Activated T-helper 1 cell treated with anti-CD3 and anti-CD28 coated beads, Interleukin-12 subunit alpha, Interleukin-12 subunit beta, Interleukin-2, Interleukin-4 antibody, amounts not matched to agents 30 ng/mL and 10 ng/mL and 1 ng/mL, durations not matched to agents 14 hours and 24 hours and 36 hours (primary cell): ENCODE measurements around the gene AIF1. TPM values are rescaled to one million over a fixed set of nuclear protein-coding genes. Genes with fewer than 3 reads are reported as not detected.

Experiments
- total RNA-seq: library from RNA; stranded (reverse); gene quantifications from 2 replicates; pipeline ENCODE4 v1.2.3, GENCODE V29; 2022

AIF1 gene
- total RNA-seq, 1 donor from 2014 or later: 55.5 TPM

Other genes starting within 250 kb of the AIF1 start
- gene MICA, start 211.6 kb upstream of the AIF1 start, total RNA-seq: 11.5 and 12.4 TPM in 2 replicates
- gene MICB, start 117.1 kb upstream of the AIF1 start, total RNA-seq: 36.1 and 37.5 TPM in 2 replicates
- not detected in 2 replicates for gene MCCD1, start 86.3 kb upstream of the AIF1 start, total RNA-seq
- 628 and 637 TPM in 2 replicates for gene DDX39B, start 73.2 kb upstream of the AIF1 start, total RNA-seq
- 1.2 and 1.4 TPM in 2 replicates for gene ATP6V1G2, start 68.6 kb upstream of the AIF1 start, total RNA-seq
- 18.2 and 18.9 TPM in 2 replicates for gene NFKBIL1, start 67.6 kb upstream of the AIF1 start, total RNA-seq
- 1,021 and 1,078 TPM in 2 replicates for gene LTA, start 42.9 kb upstream of the AIF1 start, total RNA-seq
- 427 and 430 TPM in 2 replicates for gene TNF, start 39.7 kb upstream of the AIF1 start, total RNA-seq
- gene LTB, start 32.8 kb upstream of the AIF1 start, total RNA-seq: 270 and 277 TPM in 2 replicates
- gene LST1, start 29.0 kb upstream of the AIF1 start, total RNA-seq: 63.0 and 66.6 TPM in 2 replicates
- gene NCR3, start 22.2 kb upstream of the AIF1 start, total RNA-seq: 19.1 and 20.3 TPM in 2 replicates
- 281 and 283 TPM in 2 replicates for gene PRRC2A, start 5.5 kb downstream of the AIF1 start, total RNA-seq
- gene BAG6, start 37.4 kb downstream of the AIF1 start, total RNA-seq: 319 and 323 TPM in 2 replicates
- gene APOM, start 40.7 kb downstream of the AIF1 start, total RNA-seq: 1.8 and 3.7 TPM in 2 replicates
- 18.1 and 19.1 TPM in 2 replicates for gene C6orf47, start 45.5 kb downstream of the AIF1 start, total RNA-seq
- gene GPANK1, start 49.8 kb downstream of the AIF1 start, total RNA-seq: 34.8 and 37.2 TPM in 2 replicates
- gene CSNK2B, start 50.8 kb downstream of the AIF1 start, total RNA-seq: 302 and 308 TPM in 2 replicates
- gene LY6G5B, start 54.7 kb downstream of the AIF1 start, total RNA-seq: 29.5 and 35.1 TPM in 2 replicates
- gene LY6G5C, start 65.8 kb downstream of the AIF1 start, total RNA-seq: 4.7 and 4.9 TPM in 2 replicates
- gene ABHD16A, start 88.1 kb downstream of the AIF1 start, total RNA-seq: 45.7 and 46.5 TPM in 2 replicates
- gene LY6G6F, start 91.6 kb downstream of the AIF1 start, total RNA-seq: not detected in 2 replicates
- gene LY6G6D, start 100.1 kb downstream of the AIF1 start, total RNA-seq: not detected in 2 replicates
- gene LY6G6C, start 106.5 kb downstream of the AIF1 start, total RNA-seq: not detected in 2 replicates
- gene MPIG6B, start 108.1 kb downstream of the AIF1 start, total RNA-seq: not detected in 2 replicates
- 4.9 and 5.7 TPM in 2 replicates for gene DDAH2, start 114.1 kb downstream of the AIF1 start, total RNA-seq
- gene CLIC1, start 121.3 kb downstream of the AIF1 start, total RNA-seq: 398 and 399 TPM in 2 replicates
- 80.5 and 83.4 TPM in 2 replicates for gene MSH5, start 124.8 kb downstream of the AIF1 start, total RNA-seq
- 16.7 and 17.0 TPM in 2 replicates for gene SAPCD1, start 147.4 kb downstream of the AIF1 start, total RNA-seq
- gene VWA7, start 162.1 kb downstream of the AIF1 start, total RNA-seq: 2.9 and 5.0 TPM in 2 replicates
- gene VARS1, start 180.5 kb downstream of the AIF1 start, total RNA-seq: 150 and 161 TPM in 2 replicates
- gene LSM2, start 191.7 kb downstream of the AIF1 start, total RNA-seq: 136 and 137 TPM in 2 replicates
- gene HSPA1L, start 200.0 kb downstream of the AIF1 start, total RNA-seq: 2.2 and 2.9 TPM in 2 replicates
- gene HSPA1A, start 200.3 kb downstream of the AIF1 start, total RNA-seq: 173 and 175 TPM in 2 replicates
- gene HSPA1B, start 212.5 kb downstream of the AIF1 start, total RNA-seq: 152 and 155 TPM in 2 replicates
- 22.1 and 24.3 TPM in 2 replicates for gene NEU1, start 247.6 kb downstream of the AIF1 start, total RNA-seq